Erythroblast (primary cell): ENCODE data around the gene AMZ2.
"Not testable (repeated sequence)": the region's sequence is repeated elsewhere in the genome, so short reads cannot be mapped to it uniquely, and the experiment has no call there.

Source experiments
- GATA1 ChIP-seq: IDR thresholded peaks from 2 replicates; pipeline ENCODE4 v1.6.1; 2011; ENCODE audit warnings: low read depth, mild to moderate bottlenecking, control low read depth, low read length, moderate library complexity
- POLR2A ChIP-seq: IDR thresholded peaks from 2 replicates; pipeline ENCODE4 v1.6.1; 2011; ENCODE audit warnings: mild to moderate bottlenecking, low read length

DNA sequence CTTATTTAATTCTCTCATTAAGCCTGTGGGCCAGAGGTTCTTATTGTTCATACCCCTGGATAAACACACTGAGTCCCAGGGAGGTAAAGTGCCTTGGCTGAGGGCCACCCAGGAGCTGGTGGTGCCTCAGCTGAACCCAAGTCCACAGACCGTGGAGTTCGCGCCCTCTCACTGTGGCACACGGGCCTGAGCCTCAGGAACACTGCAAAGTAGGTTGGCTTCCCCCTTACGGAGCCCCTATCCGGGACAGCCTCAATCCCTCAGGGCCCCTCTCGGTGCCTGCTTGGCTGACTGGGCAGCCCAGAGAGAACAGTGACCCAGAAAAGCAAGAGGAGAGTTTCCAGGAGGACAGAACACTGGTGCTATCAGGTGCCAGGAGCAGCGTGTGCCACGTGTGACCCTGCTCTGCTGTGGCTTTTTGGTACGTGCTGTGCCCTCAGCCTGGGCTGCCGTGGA lies 12.5 kb upstream of the AMZ2 start:
- not testable (repeated sequence) for TF ChIP-seq POLR2A, GATA1
